IMR-90 (cell line): ENCODE measurements around the gene SLC16A9. TPM values are rescaled to one million over a fixed set of nuclear protein-coding genes. Genes with fewer than 3 reads are reported as not detected.
"Not testable (repeated sequence)": the region's sequence is repeated elsewhere in the genome, so short reads cannot be mapped to it uniquely, and the experiment has no call there.

ENCODE experiments used
- ATAC-seq: fragments of 200-7000 bp; cut with Tn5 transposase; 2 replicates; pipeline ENCODE4 v1.9.1; 2020; ENCODE audit warnings: low read depth, mild to moderate bottlenecking, moderate library complexity
- BruUV-seq: library from RNA; stranded (reverse); fragments of 400-500 nt; replicated peaks from 2 replicates; lab custom pipeline; 2021; lab: Mats Ljungman, UMichigan
- CTCF ChIA-PET: fragments of 300-600 bp; formaldehyde crosslinking; extraction: SDS; loops from one replicate; lab custom pipeline; 2021; ENCODE audit warnings: antibody characterized with exemption; lab: Yijun Ruan, JAX
- POLR2A ChIA-PET: fragments of 300-600 bp; sonication (Branson Sonifier 250); formaldehyde crosslinking; loops from one replicate; lab custom pipeline; 2022; ENCODE audit warnings: antibody characterized with exemption; ENCODE audit not compliant: unreplicated experiment; lab: Charles Lee
- DNase-seq: peaks from one replicate; pipeline ENCODE4 v3.0.0; 2013
- H2AFZ ChIP-seq: replicated peaks from 2 replicates; pipeline ENCODE3; 2013; ENCODE audit warnings: low read length, mild to moderate bottlenecking; ENCODE audit not compliant: poor library complexity
- H2AK5ac ChIP-seq: 2 replicates; pipeline ENCODE4 v1.6.1; 2013; ENCODE audit warnings: low read depth, low read length, inconsistent platforms
- H2AK9ac ChIP-seq: replicated peaks from 2 replicates; pipeline ENCODE3; 2013; ENCODE audit warnings: mild to moderate bottlenecking, low read depth, low read length, moderate library complexity; ENCODE audit not compliant: poor library complexity
- H2BK120ac ChIP-seq: 2 replicates; pipeline ENCODE4 v1.6.1; 2013; ENCODE audit warnings: low read depth, low read length, inconsistent platforms
- H2BK15ac ChIP-seq: 3 replicates; pipeline ENCODE4 v1.6.1; 2013; ENCODE audit warnings: low read depth, low read length, inconsistent platforms
- H2BK20ac ChIP-seq: 2 replicates; pipeline ENCODE4 v1.6.1; 2013; ENCODE audit warnings: low read depth, mild to moderate bottlenecking, inconsistent platforms, low read length, moderate library complexity
- H2BK5ac ChIP-seq: 2 replicates; pipeline ENCODE4 v1.6.1; 2013; ENCODE audit warnings: mild to moderate bottlenecking, low read depth, low read length, inconsistent platforms; ENCODE audit not compliant: poor library complexity, severe bottlenecking
- H3K14ac ChIP-seq: replicated peaks from 2 replicates; pipeline ENCODE4 v1.6.1; 2013; ENCODE audit warnings: low read depth, low read length, inconsistent platforms
- H3K18ac ChIP-seq: 2 replicates; pipeline ENCODE4 v1.6.1; 2013; ENCODE audit warnings: low read depth, low read length, control low read depth
- H3K23ac ChIP-seq: 2 replicates; pipeline ENCODE4 v1.6.1; 2013; ENCODE audit warnings: low read depth, low read length, inconsistent platforms
- H3K27ac ChIP-seq: 2 replicates; pipeline ENCODE4 v1.5.1; 2013; ENCODE audit warnings: mild to moderate bottlenecking, control low read depth, low read length; ENCODE audit not compliant: insufficient read depth
- H3K27me3 ChIP-seq: 2 replicates; pipeline ENCODE4 v1.6.1; 2013; ENCODE audit warnings: low read length; ENCODE audit not compliant: control insufficient read depth, insufficient read depth
- H3K36me3 ChIP-seq: 2 replicates; pipeline ENCODE4 v1.6.1; 2013; ENCODE audit warnings: low read length, mixed read lengths; ENCODE audit not compliant: control insufficient read depth, insufficient read depth
- H3K4ac ChIP-seq: 2 replicates; pipeline ENCODE4 v1.6.1; 2013; ENCODE audit warnings: low read depth, low read length, inconsistent platforms
- H3K4me1 ChIP-seq: 2 replicates; pipeline ENCODE4 v1.6.1; 2013; ENCODE audit warnings: low read length, mixed read lengths; ENCODE audit not compliant: control insufficient read depth, insufficient read depth
- H3K4me2 ChIP-seq: 2 replicates; pipeline ENCODE4 v1.6.1; 2013; ENCODE audit warnings: low read depth, mild to moderate bottlenecking, control low read depth, low read length, moderate library complexity
- H3K4me3 ChIP-seq: 2 replicates; pipeline ENCODE4 v1.5.1; 2013; ENCODE audit warnings: low read depth, mild to moderate bottlenecking, control low read depth, low read length, moderate library complexity; ENCODE audit not compliant: insufficient read depth
- H3K56ac ChIP-seq: 2 replicates; pipeline ENCODE4 v1.6.1; 2013; ENCODE audit warnings: low read length, inconsistent platforms; ENCODE audit not compliant: insufficient read depth; ENCODE audit errors: extremely low read depth
- H3K79me1 ChIP-seq, 2 experiments: 2 replicates each; pipeline ENCODE4 v1.6.1; 2013; ENCODE audit warnings: low read length in 2 of 2, inconsistent platforms in 1 of 2, low read depth in 1 of 2
- H3K9ac ChIP-seq: 2 replicates; pipeline ENCODE4 v1.6.1; 2013; ENCODE audit warnings: low read depth, low read length, control low read depth
- H3K9me1 ChIP-seq: 2 replicates; pipeline ENCODE4 v1.6.1; 2013; ENCODE audit warnings: low read length, inconsistent platforms; ENCODE audit not compliant: insufficient read depth
- H3K9me3 ChIP-seq: 2 replicates; pipeline ENCODE4 v1.6.1; 2013; ENCODE audit warnings: low read length; ENCODE audit not compliant: control insufficient read depth, insufficient read depth
- H4K20me1 ChIP-seq: 2 replicates; pipeline ENCODE4 v1.6.1; 2013; ENCODE audit warnings: low read length, inconsistent platforms; ENCODE audit not compliant: insufficient read depth
- H4K5ac ChIP-seq: 2 replicates; pipeline ENCODE4 v1.6.1; 2013; ENCODE audit warnings: mild to moderate bottlenecking, low read depth, low read length, control low read depth
- H4K8ac ChIP-seq, 2 experiments: 2 replicates each; pipeline ENCODE4 v1.6.1; 2013; ENCODE audit warnings: low read depth in 2 of 2, low read length in 2 of 2, control low read depth in 1 of 2, inconsistent platforms in 1 of 2
- H4K91ac ChIP-seq: 2 replicates; pipeline ENCODE4 v1.6.1; 2013; ENCODE audit warnings: low read depth, low read length, inconsistent platforms; ENCODE audit not compliant: insufficient read depth
- CEBPB ChIP-seq: IDR thresholded peaks from 2 replicates; pipeline ENCODE4 v1.6.1; 2012; ENCODE audit warnings: low read depth, low read length, improper control_type of control experiment
- CHD1 ChIP-seq: IDR thresholded peaks from 2 replicates; pipeline ENCODE4 v1.6.1; 2012; ENCODE audit warnings: low read depth, low read length, improper control_type of control experiment
- ELK1 ChIP-seq: fragments of 150-350 bp; IDR thresholded peaks from 2 replicates; pipeline ENCODE4 v1.6.1; 2016; ENCODE audit warnings: low read depth, mild to moderate bottlenecking, low read length, moderate library complexity, borderline replicate concordance
- FOS ChIP-seq: fragments of 150-350 bp; IDR thresholded peaks from 2 replicates; pipeline ENCODE4 v1.6.1; 2016; ENCODE audit warnings: low read depth, low read length
- NFE2L2 ChIP-seq: fragments of 150-350 bp; IDR thresholded peaks from 2 replicates; pipeline ENCODE4 v1.6.1; 2016; ENCODE audit warnings: low read depth, mild to moderate bottlenecking, low read length
- POLR2A ChIP-seq: IDR thresholded peaks from 2 replicates; pipeline ENCODE4 v1.6.1; 2012; ENCODE audit warnings: mild to moderate bottlenecking, low read depth, low read length
- RAD21 ChIP-seq: IDR thresholded peaks from 2 replicates; pipeline ENCODE4 v1.6.1; 2012; ENCODE audit warnings: low read length, improper control_type of control experiment
- dilution Hi-C: fragments of 300-500 bp; cut with HindIII; formaldehyde crosslinking; loops from one replicate; pipeline ENCODE4 v1.14.3; 2018; ENCODE audit warnings: low sequenced_read_pairs; ENCODE audit not compliant: unreplicated experiment
- in situ Hi-C: fragments of 300-500 bp; cut with MboI; formaldehyde crosslinking; loops from 3 replicates; pipeline ENCODE4 v1.14.3; 2019; ENCODE audit warnings: low sequenced_read_pairs, inconsistent platforms, mixed read lengths
- intact Hi-C: fragments of 100-400 bp; cut with micrococcal nuclease; formaldehyde crosslinking; loops from 2 replicates; pipeline ENCODE4 v1.10.0; 2022
- polyA plus RNA-seq, 3 experiments: library from polyadenylated mRNA; depleted of rRNA; stranded (reverse); fragments of >200 nt; gene quantifications; 2 replicates each; pipeline ENCODE4 v1.2.3, GENCODE V29; 2012; ENCODE audit warnings: low replicate concordance in 1 of 3
- total RNA-seq: library from RNA; depleted of rRNA; stranded (reverse); fragments of >200 nt; gene quantifications from 2 replicates; pipeline ENCODE4 v1.2.3, GENCODE V29; 2012

The SLC16A9 gene
- total and polyA plus RNA-seq, 2 of the 4 experiments (the other 2 are of a cell fraction), result 0.18 to 0.26 TPM

DNA sequence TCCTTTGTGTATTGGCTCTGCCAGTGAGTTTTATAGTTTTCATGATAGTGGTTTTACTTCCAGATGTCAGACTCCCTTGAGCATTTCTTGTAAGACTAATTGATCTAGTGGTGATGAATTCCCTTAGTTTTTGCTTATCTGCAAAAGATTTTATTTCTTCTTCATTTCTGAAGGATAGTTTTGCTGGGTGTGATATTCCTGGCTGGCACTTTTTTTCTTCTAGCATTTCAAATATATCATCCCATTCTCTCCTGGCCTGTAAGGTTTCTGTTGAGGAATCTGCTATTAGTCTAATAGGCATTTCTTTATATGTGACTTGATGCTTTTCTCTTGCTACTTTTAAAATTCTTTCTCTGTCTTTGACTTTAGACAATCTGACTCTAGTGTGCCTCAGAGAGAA lies 64.8 kb downstream of the SLC16A9 start:
- H2BK15ac ChIP-seq, result no peak overlapping the region
- no peak overlapping the region for H4K5ac ChIP-seq
- H3K4me1 ChIP-seq, result no peaks in the 10 kb centered on the region
- no peak overlapping the region for H3K4me3 ChIP-seq
- no peak overlapping the region for H2AK9ac ChIP-seq
- H4K20me1 ChIP-seq, result no peaks in the 10 kb centered on the region
- H4K91ac ChIP-seq, result no peak overlapping the region
- H3K56ac ChIP-seq, result no peak overlapping the region
- TF ChIP-seq ELK1 (no peak), FOS (no peak), POLR2A (no peak), CHD1 (no peak), NFE2L2 (no peak), CEBPB (no peak), RAD21 (no peak)
- ChIA-PET CTCF (no interaction called here), POLR2A (no interaction called here)
- no peaks in the 10 kb centered on the region for H3K9me1 ChIP-seq
- H3K18ac ChIP-seq, result no peak overlapping the region
- in situ Hi-C loops, result loop anchor here (25.0 kb wide), 3 partner anchors 392 to 792 kb away; no protein-coding TSS in a partner anchor
- no peak overlapping the region for H3K14ac ChIP-seq
- no peak for DNase-seq
- no peaks in the 10 kb centered on the region for H3K27me3 ChIP-seq
- no peaks in the 10 kb centered on the region; the same call in 1 of the 2 replicates for H3K9me3 ChIP-seq
- H3K36me3 ChIP-seq, result no peaks in the 10 kb centered on the region
- no peak overlapping the region for H3K27ac ChIP-seq
- no peak overlapping the region for H3K23ac ChIP-seq
- intact Hi-C loops, result no loop called here
- H2AK5ac ChIP-seq, result no peak overlapping the region
- no peak overlapping the region for H2BK5ac ChIP-seq
- H3K4me2 ChIP-seq, result no peak overlapping the region
- H2BK120ac ChIP-seq, result no peak overlapping the region
- BruUV-seq, result no TSS peak
- no peak for ATAC-seq
- H4K8ac ChIP-seq, result no peak overlapping the region
- H2AFZ ChIP-seq, result no peak overlapping the region
- dilution Hi-C loops, result no loop called here
- H3K9ac ChIP-seq, result no peak overlapping the region
- H2BK20ac ChIP-seq, result no peak overlapping the region
- H3K79me1 ChIP-seq, result no peaks in the 10 kb centered on the region
- H3K4ac ChIP-seq, result no peak overlapping the region

DNA sequence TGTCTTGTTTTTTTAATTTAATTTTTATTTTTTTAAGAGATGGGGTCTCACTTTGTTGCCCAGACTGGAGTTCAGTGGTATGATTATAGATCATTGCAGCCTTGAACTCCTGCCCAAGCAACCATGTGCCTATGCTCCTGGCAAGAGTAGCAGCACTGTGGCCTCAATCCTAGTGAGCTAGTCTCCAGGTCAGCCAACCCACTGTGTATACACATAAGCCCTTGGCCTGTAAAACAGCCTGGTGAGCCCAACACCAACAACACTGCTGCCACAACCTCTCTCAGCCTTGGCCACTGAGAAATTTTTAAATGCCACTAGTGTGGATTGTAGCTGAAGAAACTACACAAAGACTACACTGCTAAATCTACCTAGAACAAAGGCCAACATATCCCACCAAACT lies 68.0 kb downstream of the SLC16A9 start:
- H3K14ac ChIP-seq, H3K9me3 ChIP-seq, H2BK15ac ChIP-seq, H2AK5ac ChIP-seq, H2BK120ac ChIP-seq, H2BK20ac ChIP-seq, DNase-seq, ATAC-seq, POLR2A ChIA-PET, dilution Hi-C loops, H3K9me1 ChIP-seq, intact Hi-C loops, H3K27ac ChIP-seq, H3K9ac ChIP-seq, H3K27me3 ChIP-seq, H4K91ac ChIP-seq, CTCF ChIA-PET, H3K4me3 ChIP-seq, H2BK5ac ChIP-seq, H3K23ac ChIP-seq, H3K79me1 ChIP-seq, H4K20me1 ChIP-seq, H3K56ac ChIP-seq, H4K8ac ChIP-seq, H2AK9ac ChIP-seq, H3K4ac ChIP-seq, H3K4me1 ChIP-seq, H2AFZ ChIP-seq, H4K5ac ChIP-seq, H3K4me2 ChIP-seq, BruUV-seq, H3K36me3 ChIP-seq, H3K18ac ChIP-seq: not testable (repeated sequence)
- in situ Hi-C loops, result loop anchor here (25.0 kb wide), 3 partner anchors 396 to 796 kb away; no protein-coding TSS in a partner anchor
